WI38 (cell line): ENCODE measurements around the gene UBA3.

Source experiments
- H3K4me3 ChIP-seq: 2 replicates; pipeline ENCODE4 v1.5.1; 2011; ENCODE audit warnings: low read depth, mild to moderate bottlenecking, control low read depth, low read length
- TF ChIP-seq, protein P1 (sequence below): IDR thresholded peaks from 2 replicates; pipeline ENCODE4 v1.5.1; 2012; ENCODE audit warnings: low read depth, mild to moderate bottlenecking, control low read depth, low read length

UBA3 gene

GRCh38 chr3:69052472-69052898 is 27.7 kb downstream of the UBA3 start:
- H3K4me3 ChIP-seq = peak overlapping the region; percentile 98
- TF ChIP-seq, protein P1, sequence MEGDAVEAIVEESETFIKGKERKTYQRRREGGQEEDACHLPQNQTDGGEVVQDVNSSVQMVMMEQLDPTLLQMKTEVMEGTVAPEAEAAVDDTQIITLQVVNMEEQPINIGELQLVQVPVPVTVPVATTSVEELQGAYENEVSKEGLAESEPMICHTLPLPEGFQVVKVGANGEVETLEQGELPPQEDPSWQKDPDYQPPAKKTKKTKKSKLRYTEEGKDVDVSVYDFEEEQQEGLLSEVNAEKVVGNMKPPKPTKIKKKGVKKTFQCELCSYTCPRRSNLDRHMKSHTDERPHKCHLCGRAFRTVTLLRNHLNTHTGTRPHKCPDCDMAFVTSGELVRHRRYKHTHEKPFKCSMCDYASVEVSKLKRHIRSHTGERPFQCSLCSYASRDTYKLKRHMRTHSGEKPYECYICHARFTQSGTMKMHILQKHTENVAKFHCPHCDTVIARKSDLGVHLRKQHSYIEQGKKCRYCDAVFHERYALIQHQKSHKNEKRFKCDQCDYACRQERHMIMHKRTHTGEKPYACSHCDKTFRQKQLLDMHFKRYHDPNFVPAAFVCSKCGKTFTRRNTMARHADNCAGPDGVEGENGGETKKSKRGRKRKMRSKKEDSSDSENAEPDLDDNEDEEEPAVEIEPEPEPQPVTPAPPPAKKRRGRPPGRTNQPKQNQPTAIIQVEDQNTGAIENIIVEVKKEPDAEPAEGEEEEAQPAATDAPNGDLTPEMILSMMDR = no peak

- TF ChIP-seq, protein P1 = no peak
- H3K4me3 ChIP-seq = peak within 1 kb of the TSS; percentile 98
Measured at GRCh38 chr3:69051756-69052471, 28.3 kb downstream of the UBA3 start, which contains the start of gene TMF1. Gene TMF1, minus strand, starts transcription at chr3:69052333. Its CDS starts 247 bp downstream, at chr3:69052086.

- no peak overlapping the region for H3K4me3 ChIP-seq
- TF ChIP-seq, protein P1 = no peak
Measured at GRCh38 chr3:69048990-69049389, 31.2 kb downstream of the UBA3 start.

DNA sequence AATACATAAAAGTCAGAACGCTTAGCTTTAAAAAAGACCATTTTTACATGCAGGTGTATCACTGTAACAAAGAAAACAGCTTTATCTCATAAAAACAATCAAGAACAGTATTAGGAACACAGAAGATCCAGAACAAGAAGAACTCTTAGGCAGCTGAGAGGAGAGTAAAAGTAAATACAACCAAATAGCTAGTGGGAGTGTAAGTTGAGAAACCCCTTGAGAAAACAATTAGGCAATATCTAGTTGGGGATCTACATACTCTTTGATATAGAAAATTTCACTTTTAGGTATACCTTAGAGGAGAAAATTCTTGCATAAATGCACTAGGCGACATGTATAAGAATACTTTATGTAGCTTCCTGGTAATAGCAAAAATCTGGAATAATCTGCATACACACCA is 35.6 kb downstream of the UBA3 start:
- TF ChIP-seq, protein P1 = no peak
- no peak overlapping the region for H3K4me3 ChIP-seq

DNA sequence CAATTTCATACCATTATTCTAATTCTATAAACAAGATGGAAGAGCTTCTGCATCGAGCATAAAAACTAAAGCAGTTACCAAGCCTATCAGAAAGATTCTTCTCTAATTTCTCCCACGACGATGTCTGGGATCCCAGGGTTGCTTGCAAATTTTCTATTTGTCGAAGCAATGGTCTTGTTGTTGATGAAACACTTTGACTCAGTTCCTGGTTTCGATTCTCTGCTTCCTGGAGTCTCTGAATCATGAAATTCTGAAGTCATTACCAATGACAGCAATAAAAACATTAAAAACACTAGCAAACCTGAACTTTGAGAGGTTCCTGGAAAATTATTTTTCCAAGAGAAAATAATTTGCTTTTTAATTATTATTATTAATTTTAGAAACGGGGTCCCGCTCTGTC is 46.7 kb downstream of the UBA3 start:
- TF ChIP-seq, protein P1 = no peak
- no peak overlapping the region for H3K4me3 ChIP-seq

DNA sequence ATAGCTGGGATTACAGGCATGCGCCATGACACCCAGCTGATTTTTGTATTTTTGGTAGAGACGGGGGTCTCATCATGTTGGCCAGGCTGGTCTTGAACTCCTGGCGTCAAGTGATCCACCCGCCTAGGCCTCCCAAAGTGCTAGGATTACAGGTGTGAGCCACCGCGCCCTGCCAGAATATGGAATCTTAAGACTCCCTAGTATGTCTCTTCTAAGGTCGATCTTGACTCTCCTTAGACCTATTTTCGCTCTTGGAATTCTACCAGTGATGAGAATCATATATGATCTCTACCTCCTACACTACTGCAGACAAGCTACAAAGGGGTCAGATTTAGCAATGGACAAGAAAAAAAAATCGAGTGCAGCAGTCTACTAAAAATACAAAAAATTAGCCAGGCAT is 47.4 kb downstream of the UBA3 start:
- TF ChIP-seq, protein P1 = no peak
- H3K4me3 ChIP-seq = no peak overlapping the region

DNA sequence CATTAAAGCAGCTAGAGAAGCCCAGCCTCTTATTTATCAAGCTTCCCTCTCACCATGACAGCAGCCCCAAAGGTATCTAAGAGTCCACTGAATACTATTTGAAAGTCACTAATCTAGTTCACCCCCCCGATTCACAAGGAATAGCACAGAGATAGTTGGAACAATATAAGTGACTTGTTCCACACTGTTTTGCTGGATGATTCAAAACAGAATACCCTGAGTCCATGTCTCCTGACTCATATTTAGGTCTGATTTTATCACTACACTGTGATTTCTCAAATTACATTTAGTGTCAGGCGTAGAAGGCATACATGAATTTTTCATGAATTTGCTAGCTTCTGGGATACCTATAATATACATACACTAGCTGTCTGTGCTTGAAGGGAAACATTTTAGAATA is 48.0 kb downstream of the UBA3 start:
- TF ChIP-seq, protein P1 = no peak
- H3K4me3 ChIP-seq = no peak overlapping the region
